Measurements from ENCODE around the gene ADARB2. TPM values are rescaled to one million over a fixed set of nuclear protein-coding genes. Genes with fewer than 3 reads are reported as not detected.
"Not testable (repeated sequence)": the region's sequence is repeated elsewhere in the genome, so short reads cannot be mapped to it uniquely, and the experiment has no call there.

ADARB2 gene
- total RNA-seq, 4 donors from 2014 or later, result 8.4 to 23.2 (median 19.6) TPM

DNA sequence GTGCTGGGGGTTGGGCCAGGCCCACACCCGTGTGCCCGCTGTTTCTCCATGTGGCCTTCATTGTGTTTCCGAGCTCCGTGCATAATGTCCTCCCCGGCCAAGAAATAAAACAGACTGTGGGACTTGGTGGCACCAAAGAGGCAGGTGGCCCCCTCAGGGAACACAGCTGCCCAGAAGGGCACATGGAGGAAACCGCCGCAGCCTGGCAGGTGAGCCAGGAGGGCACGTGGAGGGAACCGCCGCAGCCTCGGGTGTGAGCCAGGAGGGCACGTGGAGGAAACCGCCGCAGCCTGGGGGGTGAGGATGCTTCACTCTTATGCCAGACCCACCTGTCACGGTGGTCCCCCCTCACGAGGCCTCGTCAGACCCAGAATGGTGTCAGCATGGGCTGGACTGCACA is 392.5 kb downstream of the ADARB2 start:
- DNase-seq (ENCODE audit: low spot score in 2 of 2), result no peak
- TF ChIP-seq, protein P1, sequence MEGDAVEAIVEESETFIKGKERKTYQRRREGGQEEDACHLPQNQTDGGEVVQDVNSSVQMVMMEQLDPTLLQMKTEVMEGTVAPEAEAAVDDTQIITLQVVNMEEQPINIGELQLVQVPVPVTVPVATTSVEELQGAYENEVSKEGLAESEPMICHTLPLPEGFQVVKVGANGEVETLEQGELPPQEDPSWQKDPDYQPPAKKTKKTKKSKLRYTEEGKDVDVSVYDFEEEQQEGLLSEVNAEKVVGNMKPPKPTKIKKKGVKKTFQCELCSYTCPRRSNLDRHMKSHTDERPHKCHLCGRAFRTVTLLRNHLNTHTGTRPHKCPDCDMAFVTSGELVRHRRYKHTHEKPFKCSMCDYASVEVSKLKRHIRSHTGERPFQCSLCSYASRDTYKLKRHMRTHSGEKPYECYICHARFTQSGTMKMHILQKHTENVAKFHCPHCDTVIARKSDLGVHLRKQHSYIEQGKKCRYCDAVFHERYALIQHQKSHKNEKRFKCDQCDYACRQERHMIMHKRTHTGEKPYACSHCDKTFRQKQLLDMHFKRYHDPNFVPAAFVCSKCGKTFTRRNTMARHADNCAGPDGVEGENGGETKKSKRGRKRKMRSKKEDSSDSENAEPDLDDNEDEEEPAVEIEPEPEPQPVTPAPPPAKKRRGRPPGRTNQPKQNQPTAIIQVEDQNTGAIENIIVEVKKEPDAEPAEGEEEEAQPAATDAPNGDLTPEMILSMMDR (IDR thresholded peaks at IDR 0.05), result no peak
- TF ChIP-seq EP300 (IDR thresholded peaks at IDR 0.05) (no peak), POLR2A (IDR thresholded peaks at IDR 0.05) (no peak)
- no peaks in the 10 kb centered on the region for H3K9me3 ChIP-seq

DNA sequence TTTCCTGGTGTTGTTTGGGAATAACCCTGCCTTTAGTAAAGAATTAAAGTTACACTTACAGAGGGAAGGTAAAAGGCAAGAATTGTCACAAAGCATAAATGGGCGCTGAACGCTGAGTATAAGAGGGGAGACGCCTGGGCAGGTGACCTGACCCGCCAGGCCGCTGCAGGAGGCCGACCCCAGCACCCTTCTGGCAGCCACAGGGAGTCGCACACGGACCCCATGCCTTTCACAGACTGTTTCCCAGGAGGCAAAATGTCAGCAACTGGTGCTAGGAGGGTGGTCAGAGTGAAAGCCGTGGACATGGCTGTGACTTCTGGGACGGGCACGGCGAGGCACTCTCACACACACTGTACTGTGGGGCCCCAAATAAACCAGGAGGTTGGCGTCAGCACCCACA is 392.9 kb downstream of the ADARB2 start:
- WGBS, 2 donors, result 86 to 87% methylated on average over 13 of the region's 13 CpGs
- no peaks in the 10 kb centered on the region for H3K36me3 ChIP-seq
- H3K27ac ChIP-seq, result no peak overlapping the region
- DNase-seq (ENCODE audit: low spot score in 2 of 2), result no peak
- no peaks in the 10 kb centered on the region for H3K9me3 ChIP-seq
- peaks cover 0 to 7% (median 0%) of the 10 kb centered on the region in 4 donors for H3K4me1 ChIP-seq
- H3K4me3 ChIP-seq, result no peak overlapping the region
- no peaks in the 10 kb centered on the region for H3K27me3 ChIP-seq
- TF ChIP-seq, protein P1 (IDR thresholded peaks at IDR 0.05), result no peak
- TF ChIP-seq POLR2A (IDR thresholded peaks at IDR 0.05), result no peak
- TF ChIP-seq EP300 (IDR thresholded peaks at IDR 0.05), result no peak

More for the DNA sequence above, 392.5 kb downstream of the ADARB2 start:
- Histone ChIP-seq H3K4me1 (peaks cover 0 to 7% (median 0%) of the 10 kb centered on the region in 4 donors), H3K36me3 (no peaks in the 10 kb centered on the region), H3K27ac (no peak overlapping the region), H3K4me3 (no peak overlapping the region), H3K27me3 (no peaks in the 10 kb centered on the region)
- WGBS, 2 donors, result 89 to 91% methylated on average over 14 to 16 of the region's 17 CpGs

DNA sequence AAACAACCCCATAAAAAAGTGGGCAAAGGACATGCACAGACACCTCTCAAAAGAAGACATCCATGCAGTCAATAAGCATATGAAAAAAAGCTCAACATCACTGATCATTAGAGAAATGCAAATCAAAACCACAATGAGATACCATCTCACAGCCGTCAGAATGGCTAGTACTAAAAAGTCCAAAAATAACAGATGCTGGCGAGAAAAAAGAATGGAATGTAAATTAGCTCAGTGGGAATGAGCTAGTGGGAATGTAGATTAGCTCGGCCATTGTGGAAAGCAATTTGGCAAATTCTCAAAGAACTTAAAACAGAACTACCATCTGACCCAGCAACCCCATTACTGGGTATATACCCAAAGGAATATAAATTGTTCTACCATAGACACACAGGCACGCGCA is 394.1 kb downstream of the ADARB2 start:
- Histone ChIP-seq H3K27me3 (no peaks in the 10 kb centered on the region), H3K27ac (no peak overlapping the region), H3K4me3 (no peak overlapping the region), H3K9me3 (no peaks in the 10 kb centered on the region), H3K36me3 (no peaks in the 10 kb centered on the region), H3K4me1 (peaks cover 0 to 7% (median 0%) of the 10 kb centered on the region in 4 donors)
- DNase-seq (ENCODE audit: low spot score in 2 of 2), result no peak
- TF ChIP-seq EP300 (IDR thresholded peaks at IDR 0.05) (no peak), POLR2A (IDR thresholded peaks at IDR 0.05) (no peak)
- TF ChIP-seq, protein P1 (IDR thresholded peaks at IDR 0.05), result no peak
- WGBS, 2 donors, result 52 to 65% methylated on average over 5 of the region's 5 CpGs

DNA sequence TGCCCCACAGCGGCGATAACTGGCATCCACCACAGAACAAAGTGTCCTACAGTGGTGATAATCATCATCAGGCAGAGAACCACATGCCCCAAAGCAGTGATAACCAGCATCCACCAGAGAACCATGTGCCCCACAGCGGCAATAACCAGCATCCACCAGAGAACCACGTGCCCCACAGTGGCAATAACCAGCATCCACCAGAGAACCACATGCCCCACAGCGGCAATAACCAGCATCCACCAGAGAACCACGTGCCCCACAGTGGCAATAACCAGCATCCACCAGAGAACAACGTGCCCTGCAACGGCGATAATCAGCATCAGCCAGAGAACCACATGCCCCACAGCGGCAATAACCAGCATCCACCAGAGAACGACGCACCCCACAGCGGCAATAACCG is 396.3 kb downstream of the ADARB2 start:
- not testable (repeated sequence) for H3K4me3 ChIP-seq; DNase-seq (ENCODE audit: low spot score in 2 of 2); H3K36me3 ChIP-seq; H3K9me3 ChIP-seq; H3K27ac ChIP-seq; H3K4me1 ChIP-seq; H3K27me3 ChIP-seq
- WGBS, 2 donors, result 94 to 100% methylated on average over 4 to 14 of the region's 14 CpGs

DNA sequence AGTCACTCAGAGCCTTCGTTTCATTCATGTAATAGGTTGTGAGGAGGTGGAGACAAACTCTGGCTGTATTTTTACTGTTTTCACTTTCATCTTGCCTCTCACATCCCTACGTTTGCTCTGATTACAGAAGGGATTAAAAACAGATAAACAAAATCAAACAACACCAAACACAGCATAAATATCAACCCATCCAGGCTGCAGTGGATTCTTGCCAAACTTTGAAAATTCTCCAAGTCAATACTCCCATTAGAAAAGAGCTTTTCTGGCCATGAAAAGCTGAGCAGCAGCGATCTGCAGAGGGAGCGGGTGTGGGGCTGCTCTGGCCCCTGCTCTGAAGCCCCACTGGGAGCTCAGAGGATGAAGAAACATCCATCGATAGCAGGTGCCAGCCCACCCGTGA is 397.9 kb downstream of the ADARB2 start:
- no peak for DNase-seq (ENCODE audit: low spot score in 2 of 2)
- no peak for TF ChIP-seq POLR2A (IDR thresholded peaks at IDR 0.05)
- TF ChIP-seq, protein P1 (IDR thresholded peaks at IDR 0.05), result no peak
- no peak for TF ChIP-seq EP300 (IDR thresholded peaks at IDR 0.05)
- WGBS, 2 donors, result 56 to 63% methylated on average over 6 of the region's 6 CpGs
- Histone ChIP-seq H3K9me3 (no peaks in the 10 kb centered on the region), H3K27ac (no peak overlapping the region), H3K4me1 (no peaks in the 10 kb centered on the region), H3K27me3 (no peaks in the 10 kb centered on the region), H3K4me3 (no peak overlapping the region), H3K36me3 (no peaks in the 10 kb centered on the region)

DNA sequence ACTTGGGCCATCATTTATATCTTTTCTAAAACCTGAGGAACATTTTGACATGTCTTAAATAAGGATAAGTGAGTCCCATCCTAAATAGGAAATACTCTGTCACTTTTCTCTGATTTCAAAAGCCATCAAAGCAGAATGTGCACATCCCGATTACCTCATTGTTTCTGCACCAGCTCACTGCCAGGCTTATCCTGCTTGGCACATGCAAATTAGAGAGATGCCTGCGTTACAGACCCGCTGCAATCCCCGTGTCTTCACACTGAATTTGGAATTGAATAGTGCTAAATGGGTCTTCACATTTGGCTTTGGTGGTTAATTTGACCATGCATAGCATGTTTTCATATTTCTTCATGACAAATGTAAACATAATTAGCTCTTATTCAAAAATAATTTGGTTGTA is 401.7 kb downstream of the ADARB2 start:
- H3K9me3 ChIP-seq, result no peaks in the 10 kb centered on the region
- no peaks in the 10 kb centered on the region for H3K27me3 ChIP-seq
- no peak for TF ChIP-seq POLR2A (IDR thresholded peaks at IDR 0.05)
- TF ChIP-seq, protein P1 (IDR thresholded peaks at IDR 0.05), result no peak
- no peak for TF ChIP-seq EP300 (IDR thresholded peaks at IDR 0.05)
- no peak overlapping the region for H3K4me3 ChIP-seq
- WGBS, 2 donors, result 59 to 68% methylated on average over 4 of the region's 4 CpGs
- no peak overlapping the region for H3K27ac ChIP-seq
- H3K36me3 ChIP-seq, result no peaks in the 10 kb centered on the region
- no peaks in the 10 kb centered on the region for H3K4me1 ChIP-seq
- no peak for DNase-seq (ENCODE audit: low spot score in 2 of 2)
